Measurements from ENCODE around the gene PDSS2.
"Not testable (repeated sequence)": the region's sequence is repeated elsewhere in the genome, so short reads cannot be mapped to it uniquely, and the experiment has no call there.

The PDSS2 gene

GRCh38 chr6:107413966-107414645 is 45.3 kb downstream of the PDSS2 start:
- no peak for DNase-seq

GRCh38 chr6:107411161-107411560 is 48.2 kb downstream of the PDSS2 start:
- DNase-seq, result no peak

- no peak for DNase-seq
These were observed 49.4 kb downstream of the PDSS2 start for GRCh38 chr6:107409942-107410341.

GRCh38 chr6:107408714-107409113 is 50.6 kb downstream of the PDSS2 start:
- no peak for DNase-seq

- no peak for DNase-seq
These were observed 54.4 kb downstream of the PDSS2 start for GRCh38 chr6:107405002-107405401.

GRCh38 chr6:107402533-107402932 is 56.8 kb downstream of the PDSS2 start:
- DNase-seq, result no peak

GRCh38 chr6:107401573-107401972 is 57.8 kb downstream of the PDSS2 start:
- DNase-seq, result no peak

GRCh38 chr6:107400616-107401147 is 58.7 kb downstream of the PDSS2 start:
- DNase-seq, result no peak

- DNase-seq, result no peak
These were observed 59.4 kb downstream of the PDSS2 start for GRCh38 chr6:107399935-107400334.

- no peak for DNase-seq
These were observed 61.4 kb downstream of the PDSS2 start for GRCh38 chr6:107398001-107398400.

GRCh38 chr6:107396211-107396610 is 63.2 kb downstream of the PDSS2 start:
- no peak for DNase-seq

- DNase-seq, result no peak
These were observed 67.3 kb downstream of the PDSS2 start for GRCh38 chr6:107392069-107392468.

GRCh38 chr6:107390685-107391435 is 68.5 kb downstream of the PDSS2 start:
- DNase-seq, result no peak

- no peak for DNase-seq
These were observed 69.3 kb downstream of the PDSS2 start for GRCh38 chr6:107390056-107390455.

- DNase-seq, result no peak
These were observed 72.5 kb downstream of the PDSS2 start for GRCh38 chr6:107386904-107387303.

- DNase-seq, result no peak
These were observed 73.0 kb downstream of the PDSS2 start for GRCh38 chr6:107386340-107386739.

GRCh38 chr6:107383705-107384104 is 75.7 kb downstream of the PDSS2 start:
- no peak for DNase-seq

GRCh38 chr6:107374264-107374663 is 85.1 kb downstream of the PDSS2 start:
- DNase-seq, result no peak

- DNase-seq, result no peak
These were observed 89.9 kb downstream of the PDSS2 start for GRCh38 chr6:107369493-107369892.

- no peak for DNase-seq
These were observed 90.9 kb downstream of the PDSS2 start for GRCh38 chr6:107368471-107368870.

- not testable (repeated sequence) for DNase-seq
These were observed 95.2 kb downstream of the PDSS2 start for GRCh38 chr6:107364173-107364572.

GRCh38 chr6:107361753-107362604 is 97.4 kb downstream of the PDSS2 start:
- no peak for DNase-seq

- no peak for DNase-seq
These were observed 98.9 kb downstream of the PDSS2 start for GRCh38 chr6:107360476-107360875.

Data from activated CD4-positive, alpha-beta T cell treated with anti-CD3 and anti-CD28 coated beads, Interleukin-2, amount 50 U/mL, for 1 hour (primary cell).